ENCODE measurements around the gene APBA1.

GRCh38 chr9:69442486-69442885 lies 229.7 kb downstream of the APBA1 start:
- TF ChIP-seq CTCF (IDR thresholded peaks at IDR 0.05) (no peak), POLR2AphosphoS5 (IDR thresholded peaks at IDR 0.05; ENCODE audit: low read depth, low read length) (no peak)
